C4-2B (cell line): ENCODE results near the gene PPP3R1.

Experiments used
- ZFX ChIP-seq: fragments of 450-650 bp; IDR thresholded peaks from 2 replicates; pipeline ENCODE4 v1.6.1; 2017
- TF ChIP-seq, protein P1 (sequence below): fragments of 450-650 bp; conservative IDR thresholded peaks from 2 replicates; pipeline ENCODE4 v1.5.1; 2017; ENCODE audit warnings: mild to moderate bottlenecking

DNA sequence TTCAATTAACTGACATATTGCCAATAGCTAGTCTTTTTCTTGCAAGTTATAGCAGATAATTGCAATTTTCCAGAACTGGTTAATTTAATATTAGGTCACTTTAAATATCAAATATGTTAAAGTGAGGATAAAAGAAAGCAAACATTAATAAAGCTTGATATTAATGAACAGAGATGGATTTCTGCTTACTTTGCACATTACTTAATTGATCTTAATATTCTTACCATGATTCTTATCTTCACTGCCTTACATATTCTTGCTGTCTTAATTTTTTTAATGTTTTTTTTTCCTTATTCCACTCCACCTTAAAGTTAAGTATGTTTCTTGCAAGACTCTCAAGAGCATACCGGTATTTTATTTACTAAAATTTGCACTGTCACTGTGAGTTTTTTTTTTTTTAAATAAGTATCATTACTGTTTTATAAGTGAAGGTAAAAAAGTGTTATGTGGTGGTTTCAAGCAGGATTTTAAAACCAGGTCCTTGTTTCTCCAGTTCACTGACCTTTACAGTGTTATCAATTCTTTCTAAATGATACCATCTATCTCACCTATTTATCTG lies 33.9 kb downstream of the PPP3R1 start:
- TF ChIP-seq, protein P1, sequence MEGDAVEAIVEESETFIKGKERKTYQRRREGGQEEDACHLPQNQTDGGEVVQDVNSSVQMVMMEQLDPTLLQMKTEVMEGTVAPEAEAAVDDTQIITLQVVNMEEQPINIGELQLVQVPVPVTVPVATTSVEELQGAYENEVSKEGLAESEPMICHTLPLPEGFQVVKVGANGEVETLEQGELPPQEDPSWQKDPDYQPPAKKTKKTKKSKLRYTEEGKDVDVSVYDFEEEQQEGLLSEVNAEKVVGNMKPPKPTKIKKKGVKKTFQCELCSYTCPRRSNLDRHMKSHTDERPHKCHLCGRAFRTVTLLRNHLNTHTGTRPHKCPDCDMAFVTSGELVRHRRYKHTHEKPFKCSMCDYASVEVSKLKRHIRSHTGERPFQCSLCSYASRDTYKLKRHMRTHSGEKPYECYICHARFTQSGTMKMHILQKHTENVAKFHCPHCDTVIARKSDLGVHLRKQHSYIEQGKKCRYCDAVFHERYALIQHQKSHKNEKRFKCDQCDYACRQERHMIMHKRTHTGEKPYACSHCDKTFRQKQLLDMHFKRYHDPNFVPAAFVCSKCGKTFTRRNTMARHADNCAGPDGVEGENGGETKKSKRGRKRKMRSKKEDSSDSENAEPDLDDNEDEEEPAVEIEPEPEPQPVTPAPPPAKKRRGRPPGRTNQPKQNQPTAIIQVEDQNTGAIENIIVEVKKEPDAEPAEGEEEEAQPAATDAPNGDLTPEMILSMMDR = no peak
- TF ChIP-seq ZFX = no peak
